Type B pancreatic cell (in vitro differentiated cells): Measurements from ENCODE around the gene CD300LB. TPM values are rescaled to one million over a fixed set of nuclear protein-coding genes. Genes with fewer than 3 reads are reported as not detected.
"Not testable (repeated sequence)": the region's sequence is repeated elsewhere in the genome, so short reads cannot be mapped to it uniquely, and the experiment has no call there.

ENCODE experiments used
- DNase-seq: peaks from one replicate; pipeline ENCODE4 v3.0.0; 2021; ENCODE audit warnings: mixed read lengths; ENCODE audit not compliant: unreplicated experiment; ENCODE audit errors: extremely low spot score
- H3K27ac Mint-ChIP-seq: 2 replicates; pipeline ENCODE4 v1.8.0; 2021; ENCODE audit warnings: mild to moderate bottlenecking, mixed read lengths
- H3K27me3 Mint-ChIP-seq: 2 replicates; pipeline ENCODE4 v1.8.0; 2021; ENCODE audit warnings: mixed read lengths
- H3K36me3 Mint-ChIP-seq: 2 replicates; pipeline ENCODE4 v1.8.0; 2021; ENCODE audit warnings: mixed read lengths
- H3K4me1 Mint-ChIP-seq: one replicate; pipeline ENCODE4 v1.8.0; 2021; ENCODE audit warnings: mixed read lengths; ENCODE audit not compliant: unreplicated experiment
- H3K4me3 Mint-ChIP-seq: 2 replicates; pipeline ENCODE4 v1.8.0; 2021; ENCODE audit warnings: mild to moderate bottlenecking, mixed read lengths
- H3K9me3 Mint-ChIP-seq: 2 replicates; pipeline ENCODE4 v1.8.0; 2021; ENCODE audit warnings: mixed read lengths
- total RNA-seq: library from RNA; stranded (reverse); gene quantifications from 2 replicates; pipeline ENCODE4 v1.2.1, GENCODE V29; 2021; ENCODE audit warnings: low replicate concordance
- TF ChIP-seq, protein P1 (sequence below): fragments of 200-600 bp; sonication (generic); conservative IDR thresholded peaks from 2 replicates; pipeline ENCODE4 v1.5.0; 2021; ENCODE audit warnings: antibody characterized with exemption, mild to moderate bottlenecking

Gene CD300LB
- total RNA-seq, 1 donor from 2014 or later, result not detected

DNA sequence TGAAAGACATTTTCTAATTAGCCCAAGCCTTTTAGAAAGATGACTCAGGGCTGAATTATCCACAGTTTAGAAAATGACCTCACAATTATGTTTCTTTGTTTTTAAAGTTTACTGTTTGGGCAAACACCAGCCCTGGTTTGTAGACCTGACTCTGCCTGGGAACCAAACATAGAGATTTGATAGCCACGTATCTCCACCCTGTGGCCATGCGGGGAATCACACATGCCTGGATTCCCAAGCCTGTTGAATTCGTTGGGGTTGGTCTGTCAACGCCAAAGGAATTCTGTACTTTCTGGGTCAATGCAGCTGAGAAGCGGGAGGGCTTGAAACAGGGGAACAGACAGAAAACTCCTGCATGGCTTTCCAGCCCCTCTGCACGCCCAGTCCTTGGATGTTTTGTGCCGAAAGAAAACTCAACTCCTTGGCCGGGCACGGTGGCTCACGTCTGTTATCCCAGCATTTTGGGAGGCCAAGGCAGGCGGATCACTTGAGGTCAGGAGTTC, 37.9 kb downstream of the CD300LB start:
- Mint-ChIP-seq H3K4me3 (no peak overlapping the region), H3K27me3 (peaks cover 23% of the 10 kb centered on the region), H3K9me3 (no peaks in the 10 kb centered on the region), H3K36me3 (no peaks in the 10 kb centered on the region), H3K4me1 (no peaks in the 10 kb centered on the region), H3K27ac (no peak overlapping the region)
- TF ChIP-seq, protein P1, sequence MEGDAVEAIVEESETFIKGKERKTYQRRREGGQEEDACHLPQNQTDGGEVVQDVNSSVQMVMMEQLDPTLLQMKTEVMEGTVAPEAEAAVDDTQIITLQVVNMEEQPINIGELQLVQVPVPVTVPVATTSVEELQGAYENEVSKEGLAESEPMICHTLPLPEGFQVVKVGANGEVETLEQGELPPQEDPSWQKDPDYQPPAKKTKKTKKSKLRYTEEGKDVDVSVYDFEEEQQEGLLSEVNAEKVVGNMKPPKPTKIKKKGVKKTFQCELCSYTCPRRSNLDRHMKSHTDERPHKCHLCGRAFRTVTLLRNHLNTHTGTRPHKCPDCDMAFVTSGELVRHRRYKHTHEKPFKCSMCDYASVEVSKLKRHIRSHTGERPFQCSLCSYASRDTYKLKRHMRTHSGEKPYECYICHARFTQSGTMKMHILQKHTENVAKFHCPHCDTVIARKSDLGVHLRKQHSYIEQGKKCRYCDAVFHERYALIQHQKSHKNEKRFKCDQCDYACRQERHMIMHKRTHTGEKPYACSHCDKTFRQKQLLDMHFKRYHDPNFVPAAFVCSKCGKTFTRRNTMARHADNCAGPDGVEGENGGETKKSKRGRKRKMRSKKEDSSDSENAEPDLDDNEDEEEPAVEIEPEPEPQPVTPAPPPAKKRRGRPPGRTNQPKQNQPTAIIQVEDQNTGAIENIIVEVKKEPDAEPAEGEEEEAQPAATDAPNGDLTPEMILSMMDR, result peak; percentile 91
- DNase-seq, result no peak

DNA sequence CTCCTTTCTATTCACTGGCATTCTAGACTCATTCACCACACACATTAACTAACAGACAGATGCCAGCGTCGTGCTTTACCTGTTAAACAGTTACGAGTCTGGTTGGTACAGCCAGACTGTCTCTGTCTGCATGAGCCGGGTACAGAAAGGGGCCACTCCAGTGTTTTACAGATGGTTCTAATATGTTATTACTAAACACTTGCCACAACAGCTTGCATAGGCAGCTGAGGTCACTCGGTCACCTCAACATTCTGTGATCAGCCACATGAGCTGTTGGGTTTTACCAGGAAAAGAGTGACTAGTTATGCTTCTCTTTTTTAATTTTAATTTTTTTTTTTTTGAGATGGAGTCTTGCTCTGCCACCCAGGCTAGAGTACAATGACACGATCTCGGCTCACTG, 39.6 kb downstream of the CD300LB start:
- H3K9me3 Mint-ChIP-seq, result no peaks in the 10 kb centered on the region
- DNase-seq, result no peak
- no peaks in the 10 kb centered on the region for H3K36me3 Mint-ChIP-seq
- H3K27ac Mint-ChIP-seq, result no peak overlapping the region
- H3K4me3 Mint-ChIP-seq, result no peak overlapping the region
- no peaks in the 10 kb centered on the region for H3K4me1 Mint-ChIP-seq
- H3K27me3 Mint-ChIP-seq, result peaks cover 27% of the 10 kb centered on the region
- TF ChIP-seq, protein P1, result no peak

DNA sequence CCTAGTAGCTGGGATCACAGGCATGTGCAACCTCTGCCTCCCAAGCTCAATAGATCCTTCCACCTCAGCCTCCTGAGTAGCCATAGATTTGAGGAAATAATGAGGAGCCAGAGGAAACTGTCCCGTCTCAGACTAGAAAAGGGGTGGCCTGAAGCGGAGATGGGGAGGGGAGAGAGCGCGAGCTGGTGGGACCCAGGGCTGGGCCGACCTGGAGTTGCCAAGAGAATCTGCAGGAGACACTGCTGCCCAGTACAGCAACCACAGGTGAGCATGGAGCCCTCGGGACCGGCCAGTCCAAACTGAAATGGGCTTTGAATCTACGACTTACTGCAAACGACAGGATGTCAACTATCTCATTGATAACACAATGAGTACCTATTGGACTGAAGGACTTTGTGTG, 40.6 kb downstream of the CD300LB start:
- Mint-ChIP-seq H3K4me3 (no peak overlapping the region), H3K4me1 (no peaks in the 10 kb centered on the region), H3K27ac (no peak overlapping the region), H3K9me3 (no peaks in the 10 kb centered on the region), H3K27me3 (peaks cover 28% of the 10 kb centered on the region), H3K36me3 (no peaks in the 10 kb centered on the region)
- TF ChIP-seq, protein P1, result no peak
- no peak for DNase-seq

DNA sequence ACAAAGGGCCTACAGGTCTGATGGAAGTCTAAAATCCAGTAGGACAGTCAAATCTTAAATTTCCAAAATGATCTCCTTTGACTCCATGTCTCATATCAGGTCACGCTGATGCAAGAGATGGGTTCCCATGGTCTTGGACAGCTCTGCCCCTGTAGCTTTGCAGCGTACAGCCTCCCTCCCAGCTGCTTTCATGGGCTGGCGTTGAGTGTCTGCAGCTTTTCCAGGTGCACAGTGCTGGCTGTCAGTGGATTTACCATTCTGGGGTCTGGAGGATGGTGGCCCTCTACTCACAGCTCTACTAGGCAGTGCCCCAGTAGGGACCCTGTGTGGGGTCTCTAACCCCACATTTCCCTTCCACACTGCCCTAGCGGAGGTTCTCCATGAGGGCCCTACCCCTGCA, 43.0 kb downstream of the CD300LB start:
- H3K27me3 Mint-ChIP-seq, result peaks cover 26% of the 10 kb centered on the region
- not testable (repeated sequence) for DNase-seq, H3K27ac Mint-ChIP-seq, H3K4me3 Mint-ChIP-seq, H3K9me3 Mint-ChIP-seq, H3K36me3 Mint-ChIP-seq, H3K4me1 Mint-ChIP-seq

DNA sequence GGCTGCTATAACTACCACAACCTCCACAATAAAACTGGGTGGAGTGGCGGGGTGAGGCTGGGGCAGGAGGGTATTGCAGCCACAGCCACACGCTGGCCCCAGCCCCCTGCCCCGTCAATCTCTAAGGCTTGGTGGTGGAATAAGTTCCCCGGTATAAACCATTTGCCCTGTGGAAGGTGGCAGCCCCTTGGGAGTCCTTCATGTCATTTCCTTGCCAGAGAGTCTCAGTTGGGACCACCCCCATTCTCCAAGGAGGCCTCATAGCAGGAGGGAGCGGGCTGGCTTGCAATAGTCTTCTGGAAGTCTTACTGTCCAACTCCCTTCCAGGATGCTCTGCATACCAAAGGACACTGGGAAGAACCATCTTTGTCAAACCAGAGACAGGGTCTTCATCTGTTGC, 45.4 kb downstream of the CD300LB start:
- H3K36me3 Mint-ChIP-seq, result no peaks in the 10 kb centered on the region
- H3K27ac Mint-ChIP-seq, result no peak overlapping the region
- H3K9me3 Mint-ChIP-seq, result no peaks in the 10 kb centered on the region
- peaks cover 38% of the 10 kb centered on the region for H3K27me3 Mint-ChIP-seq
- TF ChIP-seq, protein P1, result no peak
- H3K4me1 Mint-ChIP-seq, result no peaks in the 10 kb centered on the region
- no peak for DNase-seq
- H3K4me3 Mint-ChIP-seq, result no peak overlapping the region

DNA sequence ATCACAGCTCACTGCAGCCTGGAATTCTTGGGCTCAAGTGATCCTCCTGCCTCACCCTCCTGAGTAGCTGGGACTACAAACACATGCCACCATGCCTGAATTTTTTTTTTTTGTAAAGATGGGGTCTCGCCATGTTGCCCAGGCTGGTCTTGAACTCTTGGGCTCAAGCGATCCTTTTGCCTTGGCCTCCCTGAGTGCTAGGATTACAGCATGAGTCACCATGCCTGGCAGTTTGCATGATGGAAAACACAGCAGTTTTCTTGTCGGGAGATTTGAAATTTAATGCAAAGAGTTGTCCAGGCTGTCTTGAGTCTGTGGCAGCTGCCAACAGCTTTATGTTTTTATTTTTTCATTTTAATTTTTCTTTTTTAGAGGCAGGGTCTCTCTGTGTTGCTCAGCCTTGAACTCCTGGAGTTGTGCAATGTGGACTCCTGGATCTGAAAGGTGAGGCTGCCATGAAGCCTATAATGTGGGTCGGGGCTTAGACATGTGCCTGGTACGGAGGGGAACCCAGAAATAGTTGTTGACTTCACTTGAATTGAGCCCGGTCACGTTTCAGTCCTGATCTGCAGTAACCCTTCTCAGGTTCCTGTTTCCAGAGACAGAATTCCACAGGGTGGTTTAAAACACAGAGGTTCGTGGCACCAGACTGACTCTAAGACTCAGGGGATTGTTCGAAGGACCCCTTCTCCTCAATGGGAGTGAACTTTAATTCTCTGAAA, 46.1 kb downstream of the CD300LB start:
- H3K4me1 Mint-ChIP-seq, result no peaks in the 10 kb centered on the region
- no peaks in the 10 kb centered on the region for H3K36me3 Mint-ChIP-seq
- H3K4me3 Mint-ChIP-seq, result no peak overlapping the region
- peaks cover 42% of the 10 kb centered on the region for H3K27me3 Mint-ChIP-seq
- TF ChIP-seq, protein P1, result no peak
- H3K9me3 Mint-ChIP-seq, result no peaks in the 10 kb centered on the region
- no peak overlapping the region for H3K27ac Mint-ChIP-seq
- DNase-seq, result no peak
